Lower leg skin (tissue), 3 donors: Measurements from ENCODE around the gene STARD9.
"Not testable (repeated sequence)": the region's sequence is repeated elsewhere in the genome, so short reads cannot be mapped to it uniquely, and the experiment has no call there.

ENCODE experiments used
- CTCF ChIP-seq, 3 donors: fragments of 450-650 bp; IDR thresholded peaks; one replicate each; pipeline ENCODE4 v1.5.1; 2016; ENCODE audit warnings: antibody characterized with exemption in 3 of 3, mild to moderate bottlenecking in 3 of 3, moderate library complexity in 2 of 3
- POLR2A ChIP-seq, 2 donors: fragments of 450-650 bp; IDR thresholded peaks; one replicate each; pipeline ENCODE4 v1.6.1; 2016 to 2017; ENCODE audit warnings: antibody characterized with exemption in 2 of 2, mild to moderate bottlenecking in 1 of 2, moderate library complexity in 1 of 2

- not testable (repeated sequence) for TF ChIP-seq CTCF, POLR2A (IDR thresholded peaks at IDR 0.05)
Measured at GRCh38 chr15:42556550-42557207, 18.7 kb upstream of the STARD9 start.
